ENCODE measurements around the gene KRT26.

KRT26 gene

DNA sequence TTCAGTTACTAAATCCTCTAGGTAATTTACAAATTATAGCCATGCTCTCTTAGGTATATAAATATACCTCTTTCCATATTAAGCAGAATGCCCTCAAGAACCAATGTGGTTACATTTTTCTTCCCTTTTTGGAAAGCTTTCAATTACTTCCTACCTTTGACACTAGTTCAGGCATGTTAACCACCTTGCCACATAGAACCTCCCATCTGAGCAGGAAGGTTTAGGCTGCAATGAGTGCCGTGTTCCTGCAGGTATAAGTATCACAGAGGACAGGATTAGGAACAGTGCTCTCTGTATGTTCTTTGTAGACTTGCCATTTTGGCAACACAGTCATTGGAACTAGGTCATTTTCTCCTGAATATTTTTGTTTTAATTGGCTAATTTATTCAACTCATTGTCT lies 37.0 kb downstream of the KRT26 start:
- TF ChIP-seq, protein P1, sequence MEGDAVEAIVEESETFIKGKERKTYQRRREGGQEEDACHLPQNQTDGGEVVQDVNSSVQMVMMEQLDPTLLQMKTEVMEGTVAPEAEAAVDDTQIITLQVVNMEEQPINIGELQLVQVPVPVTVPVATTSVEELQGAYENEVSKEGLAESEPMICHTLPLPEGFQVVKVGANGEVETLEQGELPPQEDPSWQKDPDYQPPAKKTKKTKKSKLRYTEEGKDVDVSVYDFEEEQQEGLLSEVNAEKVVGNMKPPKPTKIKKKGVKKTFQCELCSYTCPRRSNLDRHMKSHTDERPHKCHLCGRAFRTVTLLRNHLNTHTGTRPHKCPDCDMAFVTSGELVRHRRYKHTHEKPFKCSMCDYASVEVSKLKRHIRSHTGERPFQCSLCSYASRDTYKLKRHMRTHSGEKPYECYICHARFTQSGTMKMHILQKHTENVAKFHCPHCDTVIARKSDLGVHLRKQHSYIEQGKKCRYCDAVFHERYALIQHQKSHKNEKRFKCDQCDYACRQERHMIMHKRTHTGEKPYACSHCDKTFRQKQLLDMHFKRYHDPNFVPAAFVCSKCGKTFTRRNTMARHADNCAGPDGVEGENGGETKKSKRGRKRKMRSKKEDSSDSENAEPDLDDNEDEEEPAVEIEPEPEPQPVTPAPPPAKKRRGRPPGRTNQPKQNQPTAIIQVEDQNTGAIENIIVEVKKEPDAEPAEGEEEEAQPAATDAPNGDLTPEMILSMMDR (IDR thresholded peaks at IDR 0.05): no peak
- no peak overlapping the region for H3K4me3 ChIP-seq
- no peak overlapping the region for H3K27ac ChIP-seq
- no peak for DNase-seq (ENCODE audit: low spot score)

DNA sequence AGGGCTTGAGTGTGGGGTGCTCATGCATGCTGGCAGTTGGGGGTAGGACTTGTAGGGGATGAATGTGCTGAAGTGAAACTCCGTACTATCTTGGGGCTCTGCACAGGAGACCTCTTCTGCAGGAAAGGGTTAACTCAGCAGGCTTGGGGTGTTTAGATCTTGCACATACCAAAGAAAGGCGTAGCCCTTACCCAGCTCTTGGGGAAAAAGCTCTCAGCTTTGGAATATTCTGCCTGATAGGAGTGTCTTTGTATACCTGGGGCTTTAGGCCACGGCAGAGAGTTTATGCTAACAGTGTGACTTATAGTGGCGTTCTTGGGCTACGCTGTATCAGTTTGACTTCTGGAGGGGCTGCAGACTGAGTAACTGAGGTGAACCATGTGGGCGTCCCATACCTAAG lies 38.0 kb downstream of the KRT26 start:
- TF ChIP-seq, protein P1 (IDR thresholded peaks at IDR 0.05): no peak
- Histone ChIP-seq H3K27ac (no peak overlapping the region), H3K4me3 (no peak overlapping the region)
- no peak for DNase-seq (ENCODE audit: low spot score)

DNA sequence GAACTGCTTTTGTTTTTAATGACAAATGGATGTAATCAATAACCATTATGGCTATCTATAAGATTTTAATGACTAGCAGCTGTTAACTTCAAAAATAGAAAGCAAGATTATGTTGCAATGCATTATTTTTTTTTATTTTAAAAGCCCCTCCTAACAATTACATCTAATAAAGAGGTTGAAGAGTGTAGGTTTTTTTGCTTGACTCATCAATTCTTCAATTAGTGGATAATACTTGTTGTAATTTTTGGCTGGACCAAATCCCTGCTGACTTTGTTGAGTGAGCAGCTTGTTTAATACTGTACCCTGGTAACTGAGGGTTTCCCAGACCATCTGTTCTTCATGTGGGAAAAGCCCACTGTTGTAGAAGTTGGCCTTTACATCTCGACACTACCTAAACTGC lies 41.0 kb downstream of the KRT26 start:
- H3K4me3 ChIP-seq: no peak overlapping the region
- no peak overlapping the region for H3K27ac ChIP-seq
- TF ChIP-seq, protein P1 (IDR thresholded peaks at IDR 0.05): no peak
- no peak for DNase-seq (ENCODE audit: low spot score)

DNA sequence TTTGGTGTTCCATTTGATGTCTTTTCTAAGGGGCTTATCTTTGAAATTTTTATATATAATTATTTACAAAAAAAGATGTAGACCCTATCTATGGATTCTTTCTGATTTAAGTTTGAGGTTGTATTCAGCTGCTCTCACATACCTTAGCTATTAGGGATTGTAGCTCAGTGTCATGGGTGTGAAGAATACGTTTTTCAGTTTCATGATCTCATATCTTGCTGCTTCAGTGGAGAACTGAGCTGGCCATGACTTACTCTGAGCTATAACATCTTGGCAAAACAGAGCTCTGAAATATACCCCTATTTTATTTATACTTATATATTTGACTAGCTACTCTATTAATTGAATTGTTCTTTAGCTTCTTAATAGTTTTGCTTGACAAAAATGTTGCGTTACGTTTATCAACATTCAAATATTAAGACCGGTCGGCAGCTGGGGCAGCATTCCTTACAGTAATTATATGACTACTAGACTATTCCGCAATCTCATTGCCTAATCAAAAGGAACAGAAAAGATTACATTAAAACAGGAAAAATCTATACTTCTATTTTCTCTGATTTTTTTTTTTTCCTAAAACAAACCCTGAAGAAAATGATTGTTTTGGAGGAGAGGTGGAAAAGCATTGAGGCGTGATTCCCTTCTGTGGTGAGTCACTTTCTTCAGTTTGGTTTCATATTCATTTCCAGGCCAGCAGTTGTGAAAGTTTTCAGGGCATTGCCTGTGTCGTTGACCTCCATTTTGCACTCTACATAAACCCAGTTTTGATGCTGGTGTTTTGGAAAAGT lies 44.4 kb downstream of the KRT26 start:
- no peak overlapping the region for H3K4me3 ChIP-seq
- peak overlapping the region in 1 of 2 donors; percentile 2 for H3K27ac ChIP-seq
- TF ChIP-seq, protein P1 (IDR thresholded peaks at IDR 0.05): no peak
- DNase-seq (ENCODE audit: low spot score): no peak

DNA sequence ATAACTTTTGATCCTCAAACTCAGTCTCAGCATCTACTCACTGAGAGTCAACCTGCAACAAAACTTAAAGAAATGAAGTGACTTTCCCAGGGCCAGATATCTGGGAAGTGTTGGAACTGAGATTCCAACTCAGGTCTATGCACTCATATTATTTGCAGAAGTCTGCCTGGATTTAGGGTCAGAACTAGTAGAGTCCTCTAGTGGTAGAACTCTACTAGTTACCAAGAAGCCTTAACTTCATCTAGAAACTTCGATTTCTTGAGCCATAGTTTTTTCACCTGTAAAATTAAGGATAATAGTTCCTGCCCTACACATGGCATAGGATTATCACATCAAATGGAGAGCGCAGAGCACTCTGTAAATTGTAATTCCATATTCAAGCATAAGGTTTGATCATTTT lies 45.1 kb downstream of the KRT26 start:
- Histone ChIP-seq H3K27ac (no peak overlapping the region), H3K4me3 (no peak overlapping the region)
- TF ChIP-seq, protein P1 (IDR thresholded peaks at IDR 0.05): no peak
- no peak for DNase-seq (ENCODE audit: low spot score)

DNA sequence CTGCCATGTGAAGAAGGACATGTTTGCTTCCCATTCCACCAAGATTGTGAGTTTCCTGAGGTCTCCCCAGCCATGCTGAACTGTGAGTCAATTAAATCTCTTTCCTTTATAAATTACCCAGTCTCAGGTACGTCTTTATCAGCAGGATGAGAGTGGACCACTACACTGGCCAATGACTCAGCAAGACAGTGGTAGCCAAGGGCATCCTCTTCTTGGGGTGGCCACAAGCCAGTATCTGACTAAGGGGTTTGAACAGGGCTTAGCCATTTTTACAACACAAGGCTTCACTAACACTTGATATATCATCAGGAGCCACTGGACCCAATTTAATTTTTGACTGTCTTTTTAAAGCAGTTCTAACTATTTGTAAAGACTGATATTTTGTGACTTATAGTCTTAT lies 47.3 kb downstream of the KRT26 start:
- TF ChIP-seq, protein P1 (IDR thresholded peaks at IDR 0.05): no peak
- no peak for DNase-seq (ENCODE audit: low spot score)
- Histone ChIP-seq H3K4me3 (no peak overlapping the region), H3K27ac (no peak overlapping the region)

DNA sequence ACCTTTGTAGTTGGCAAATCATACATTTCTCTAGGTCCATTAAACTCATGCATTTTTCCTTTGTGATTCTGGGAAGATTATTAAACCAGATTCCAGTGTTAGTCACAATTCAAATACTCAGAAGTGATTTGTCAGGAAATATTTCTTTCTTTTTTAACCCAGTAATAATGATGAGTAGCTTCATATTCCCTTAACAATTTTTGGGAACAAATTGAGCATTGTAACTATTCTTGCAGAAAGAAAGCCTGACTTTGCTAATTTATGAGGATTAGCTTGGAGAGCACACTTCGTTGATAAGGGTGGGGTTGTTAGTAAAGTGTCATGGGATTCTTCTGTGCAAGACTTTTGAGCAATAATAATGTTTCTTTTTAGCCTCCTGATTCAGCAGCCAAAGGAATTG lies 49.8 kb downstream of the KRT26 start:
- TF ChIP-seq, protein P1 (IDR thresholded peaks at IDR 0.05): no peak
- H3K4me3 ChIP-seq: no peak overlapping the region
- DNase-seq (ENCODE audit: low spot score): no peak
- H3K27ac ChIP-seq: no peak overlapping the region
